Middle frontal gyrus (tissue), 1 donor: ENCODE results near the gene IFITM5.
A peak's percentile ranks its signal among the peaks of the same experiment; 100 is the strongest.
"Not testable (repeated sequence)": the region's sequence is repeated elsewhere in the genome, so short reads cannot be mapped to it uniquely, and the experiment has no call there.

ENCODE experiments used
- DNase-seq: peaks from one replicate; pipeline ENCODE4 v3.0.0-alpha.2; 2015; ENCODE audit warnings: low spot score; ENCODE audit errors: extremely low spot score

The IFITM5 gene

GRCh38 chr11:312092-312816 lies 12.9 kb upstream of the IFITM5 start:
- DNase-seq, result no peak

GRCh38 chr11:311013-311748 lies 11.9 kb upstream of the IFITM5 start:
- DNase-seq, result not testable (repeated sequence)

- not testable (repeated sequence) for DNase-seq
These were observed 10.8 kb upstream of the IFITM5 start for GRCh38 chr11:309979-310572.

- DNase-seq, result not testable (repeated sequence)
These were observed 9.7 kb upstream of the IFITM5 start for GRCh38 chr11:308740-309665.

- DNase-seq, result not testable (repeated sequence)
These were observed 8.7 kb upstream of the IFITM5 start, which contains the start of gene IFITM2 for GRCh38 chr11:307766-308708. Gene IFITM2, plus strand, starts transcription at chr11:307816. Its CDS starts 377 bp downstream, at chr11:308193.

- no peak for DNase-seq
These were observed 7.5 kb upstream of the IFITM5 start for GRCh38 chr11:306645-307371.

- DNase-seq, result no peak
These were observed 6.5 kb upstream of the IFITM5 start for GRCh38 chr11:305844-306211.

- DNase-seq, result peak; percentile 38
These were observed 5.9 kb upstream of the IFITM5 start for GRCh38 chr11:304915-305843.

- no peak for DNase-seq
These were observed 4.8 kb upstream of the IFITM5 start for GRCh38 chr11:304061-304506.

- DNase-seq, result no peak
These were observed 4.0 kb upstream of the IFITM5 start for GRCh38 chr11:303363-303762.

GRCh38 chr11:299951-300735 lies 817 bp upstream of the IFITM5 start:
- no peak for DNase-seq

GRCh38 chr11:298406-299065 lies 790 bp downstream of the IFITM5 start:
- DNase-seq, result no peak

GRCh38 chr11:297586-298405 lies 1.5 kb downstream of the IFITM5 start:
- no peak for DNase-seq

GRCh38 chr11:297051-297585 lies 2.2 kb downstream of the IFITM5 start:
- DNase-seq, result no peak

- DNase-seq, result no peak
These were observed 2.9 kb downstream of the IFITM5 start for GRCh38 chr11:296171-297050.
